PFSK-1 (cell line): ENCODE data around the gene BPI.

Source experiments
- FOXP2 ChIP-seq: optimal IDR thresholded peaks from 2 replicates; pipeline ENCODE3; 2011; ENCODE audit warnings: borderline replicate concordance, control low read depth, inconsistent platforms; ENCODE audit not compliant: insufficient read depth; ENCODE audit errors: extremely low read length, extremely low read depth
- POLR2AphosphoS5 ChIP-seq: IDR thresholded peaks from 2 replicates; pipeline ENCODE4 v1.6.1; 2012; ENCODE audit warnings: low read depth, mild to moderate bottlenecking, control low read depth, low read length, moderate library complexity
- SIN3A ChIP-seq: IDR thresholded peaks from 2 replicates; pipeline ENCODE4 v1.6.1; 2012; ENCODE audit warnings: mild to moderate bottlenecking, low read length, moderate library complexity, borderline replicate concordance; ENCODE audit not compliant: insufficient read depth
- TAF1 ChIP-seq: IDR thresholded peaks from 2 replicates; pipeline ENCODE4 v1.6.1; 2012; ENCODE audit warnings: low read length, control low read depth, borderline replicate concordance; ENCODE audit not compliant: insufficient read depth
- TF ChIP-seq, protein P1 (sequence below), 2 experiments: IDR thresholded peaks; 2 replicates each; pipeline versions ENCODE4 v1.6.1 to v1.8.0; 2011 to 2012; ENCODE audit warnings: low read depth in 2 of 2, low read length in 2 of 2, control low read depth in 1 of 2, inconsistent platforms in 1 of 2, mild to moderate bottlenecking in 1 of 2, moderate library complexity in 1 of 2; ENCODE audit not compliant: insufficient read depth in 1 of 2

The BPI gene

GRCh38 chr20:38337561-38338140 lies 33.7 kb downstream of the BPI start:
- peak; percentile 49 for TF ChIP-seq FOXP2
- no peak for TF ChIP-seq TAF1
- TF ChIP-seq SIN3A = no peak

DNA sequence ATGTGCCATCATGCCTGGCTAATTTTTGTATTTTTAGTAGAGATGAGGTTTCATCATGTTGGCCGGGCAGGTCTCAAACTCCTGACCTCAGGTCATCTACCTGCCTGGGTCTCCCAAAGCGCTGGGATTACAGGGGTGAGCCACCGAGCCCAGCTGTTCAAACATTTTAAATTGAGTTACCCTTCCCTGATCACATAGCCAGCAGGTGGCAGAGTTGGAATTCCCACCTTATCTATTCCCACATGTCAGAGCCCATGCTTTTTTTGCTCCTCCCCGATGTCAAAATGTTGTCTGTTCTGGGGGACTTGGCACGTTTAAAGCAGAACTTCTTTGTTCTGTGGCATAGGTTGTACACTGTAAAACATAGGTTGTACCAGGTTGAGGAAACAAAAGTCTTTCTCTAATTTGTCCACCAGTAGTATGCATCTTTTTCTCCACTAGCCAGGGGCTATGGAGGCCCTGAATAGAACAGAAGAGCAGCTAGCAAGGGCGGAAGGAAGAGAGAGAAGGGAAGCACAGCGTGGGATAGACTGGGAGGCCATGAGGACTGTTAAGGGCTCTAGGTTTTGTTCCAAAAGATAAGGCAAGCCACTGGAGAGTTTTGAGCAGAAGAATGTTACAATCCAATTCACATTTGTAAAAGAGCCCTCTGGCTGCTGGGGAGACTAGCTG lies 35.0 kb downstream of the BPI start:
- TF ChIP-seq POLR2AphosphoS5 (no peak), SIN3A (no peak)

GRCh38 chr20:38339997-38340396 lies 36.0 kb downstream of the BPI start:
- TF ChIP-seq SIN3A (no peak), POLR2AphosphoS5 (no peak), TAF1 (no peak), FOXP2 (no peak)
- TF ChIP-seq, protein P1, sequence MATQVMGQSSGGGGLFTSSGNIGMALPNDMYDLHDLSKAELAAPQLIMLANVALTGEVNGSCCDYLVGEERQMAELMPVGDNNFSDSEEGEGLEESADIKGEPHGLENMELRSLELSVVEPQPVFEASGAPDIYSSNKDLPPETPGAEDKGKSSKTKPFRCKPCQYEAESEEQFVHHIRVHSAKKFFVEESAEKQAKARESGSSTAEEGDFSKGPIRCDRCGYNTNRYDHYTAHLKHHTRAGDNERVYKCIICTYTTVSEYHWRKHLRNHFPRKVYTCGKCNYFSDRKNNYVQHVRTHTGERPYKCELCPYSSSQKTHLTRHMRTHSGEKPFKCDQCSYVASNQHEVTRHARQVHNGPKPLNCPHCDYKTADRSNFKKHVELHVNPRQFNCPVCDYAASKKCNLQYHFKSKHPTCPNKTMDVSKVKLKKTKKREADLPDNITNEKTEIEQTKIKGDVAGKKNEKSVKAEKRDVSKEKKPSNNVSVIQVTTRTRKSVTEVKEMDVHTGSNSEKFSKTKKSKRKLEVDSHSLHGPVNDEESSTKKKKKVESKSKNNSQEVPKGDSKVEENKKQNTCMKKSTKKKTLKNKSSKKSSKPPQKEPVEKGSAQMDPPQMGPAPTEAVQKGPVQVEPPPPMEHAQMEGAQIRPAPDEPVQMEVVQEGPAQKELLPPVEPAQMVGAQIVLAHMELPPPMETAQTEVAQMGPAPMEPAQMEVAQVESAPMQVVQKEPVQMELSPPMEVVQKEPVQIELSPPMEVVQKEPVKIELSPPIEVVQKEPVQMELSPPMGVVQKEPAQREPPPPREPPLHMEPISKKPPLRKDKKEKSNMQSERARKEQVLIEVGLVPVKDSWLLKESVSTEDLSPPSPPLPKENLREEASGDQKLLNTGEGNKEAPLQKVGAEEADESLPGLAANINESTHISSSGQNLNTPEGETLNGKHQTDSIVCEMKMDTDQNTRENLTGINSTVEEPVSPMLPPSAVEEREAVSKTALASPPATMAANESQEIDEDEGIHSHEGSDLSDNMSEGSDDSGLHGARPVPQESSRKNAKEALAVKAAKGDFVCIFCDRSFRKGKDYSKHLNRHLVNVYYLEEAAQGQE (IDR thresholded peaks at IDR 0.05; ENCODE audit: insufficient read depth in 1 of 2, low read depth in 2 of 2, low read length in 2 of 2) = no peak

GRCh38 chr20:38340693-38341092 lies 36.7 kb downstream of the BPI start:
- TF ChIP-seq SIN3A (no peak), TAF1 (no peak), POLR2AphosphoS5 (no peak), FOXP2 (no peak)
- TF ChIP-seq, protein P1 (IDR thresholded peaks at IDR 0.05; ENCODE audit: insufficient read depth in 1 of 2, low read depth in 2 of 2, low read length in 2 of 2) = no peak

GRCh38 chr20:38342216-38342615 lies 38.3 kb downstream of the BPI start:
- TF ChIP-seq, protein P1 (IDR thresholded peaks at IDR 0.05; ENCODE audit: insufficient read depth in 1 of 2, low read depth in 2 of 2, low read length in 2 of 2) = no peak
- TF ChIP-seq POLR2AphosphoS5 = no peak
- no peak for TF ChIP-seq FOXP2
- TF ChIP-seq SIN3A = no peak
- TF ChIP-seq TAF1 = no peak

- no peak for TF ChIP-seq POLR2AphosphoS5
- TF ChIP-seq SIN3A = no peak
- TF ChIP-seq, protein P1 (IDR thresholded peaks at IDR 0.05; ENCODE audit: insufficient read depth in 1 of 2, low read depth in 2 of 2, low read length in 2 of 2) = no peak
- TF ChIP-seq TAF1 = no peak
- TF ChIP-seq FOXP2 = no peak
Measured at GRCh38 chr20:38342713-38343310, 38.9 kb downstream of the BPI start.
